KMS-11 (cell line): ENCODE results near the gene ITIH1.
"Not testable (repeated sequence)": the region's sequence is repeated elsewhere in the genome, so short reads cannot be mapped to it uniquely, and the experiment has no call there.

Experiments used
- H2AFZ ChIP-seq: fragments of 200-600 bp; sonication (generic); 2 replicates; pipeline ENCODE4 v1.6.1; 2016; ENCODE audit warnings: antibody characterized with exemption, mixed run types, low read depth
- H3K27ac ChIP-seq: fragments of 200-600 bp; sonication (generic); 2 replicates; pipeline ENCODE4 v1.6.1; 2016; ENCODE audit warnings: mild to moderate bottlenecking, mixed run types
- H3K27me3 ChIP-seq: fragments of 200-600 bp; sonication (generic); 2 replicates; pipeline ENCODE4 v1.6.1; 2017; ENCODE audit warnings: mild to moderate bottlenecking, low read depth, mixed run types, moderate library complexity; ENCODE audit not compliant: insufficient read depth
- H3K36me3 ChIP-seq: fragments of 200-600 bp; sonication (generic); 2 replicates; pipeline ENCODE4 v1.6.1; 2017; ENCODE audit warnings: mild to moderate bottlenecking, mixed run types; ENCODE audit not compliant: insufficient read depth
- H3K4me1 ChIP-seq: fragments of 200-600 bp; sonication (generic); 2 replicates; pipeline ENCODE4 v1.6.1; 2016; ENCODE audit warnings: mild to moderate bottlenecking, low read depth, mixed run types; ENCODE audit not compliant: poor library complexity, severe bottlenecking
- H3K4me2 ChIP-seq: fragments of 200-600 bp; sonication (generic); 2 replicates; pipeline ENCODE4 v1.7.0; 2016; ENCODE audit warnings: mild to moderate bottlenecking, mixed run types
- H3K4me3 ChIP-seq: fragments of 200-600 bp; sonication (generic); IDR thresholded peaks from 2 replicates; pipeline ENCODE4 v1.6.1; 2017; ENCODE audit warnings: low read depth, low read length, mixed read lengths; ENCODE audit not compliant: insufficient read depth
- H3K79me2 ChIP-seq: fragments of 200-600 bp; sonication (generic); 2 replicates; pipeline ENCODE4 v1.6.1; 2016; ENCODE audit warnings: low read depth, mixed run types; ENCODE audit not compliant: insufficient read depth
- H3K9ac ChIP-seq: fragments of 200-600 bp; sonication (generic); 2 replicates; pipeline ENCODE4 v1.6.1; 2016; ENCODE audit warnings: mild to moderate bottlenecking, mixed run types
- H4K20me1 ChIP-seq: fragments of 200-600 bp; sonication (generic); 2 replicates; pipeline ENCODE4 v1.6.1; 2016; ENCODE audit warnings: mild to moderate bottlenecking, mixed run types; ENCODE audit not compliant: insufficient read depth
- TF ChIP-seq, protein P1 (sequence below): fragments of 200-600 bp; sonication (generic); conservative IDR thresholded peaks from 2 replicates; pipeline ENCODE4 v1.6.1; 2017; ENCODE audit warnings: low read depth, mild to moderate bottlenecking, antibody characterized with exemption, low read length, moderate library complexity, mixed read lengths

The ITIH1 gene

DNA sequence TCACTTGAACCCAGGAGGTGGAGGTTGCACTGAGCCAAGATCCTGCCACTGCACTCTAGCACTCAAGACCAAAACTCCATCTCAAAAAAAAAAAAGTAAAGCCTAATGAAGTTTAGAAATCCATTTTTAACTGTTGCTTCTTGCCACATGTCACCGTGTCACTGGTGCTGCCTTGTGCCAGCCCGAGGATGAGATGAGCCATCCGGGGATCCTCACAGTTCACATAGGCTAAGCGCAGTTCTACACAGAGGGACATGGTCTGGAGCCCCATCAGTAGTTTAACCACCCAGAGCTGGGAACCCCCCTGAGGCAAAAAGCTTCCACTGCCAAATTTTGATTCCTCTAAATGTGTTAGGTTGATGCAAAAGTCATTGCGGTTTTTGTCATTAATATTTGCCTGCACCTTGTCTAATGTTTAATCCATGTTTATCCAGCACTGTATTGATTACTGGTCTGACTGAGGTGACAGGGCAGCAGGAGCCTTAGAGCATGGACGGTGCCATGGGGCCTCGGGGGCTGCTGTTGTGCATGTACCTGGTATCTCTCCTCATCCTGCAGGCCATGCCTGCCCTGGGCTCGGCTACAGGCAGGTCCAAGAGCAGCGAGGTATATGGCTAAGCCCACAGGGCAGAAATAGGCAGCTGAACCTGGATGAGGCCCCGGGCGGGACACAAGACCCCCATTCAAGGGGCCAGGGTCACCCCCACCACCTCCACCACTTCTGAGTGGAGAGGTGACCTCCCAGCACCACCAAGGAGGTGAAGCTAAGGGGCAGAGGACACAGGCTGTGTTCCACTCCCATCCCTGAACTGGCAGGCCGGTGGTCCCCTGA is at the start of gene ITIH1:
ITIH1 (plus strand) TSS at position 473 of the 832 bp plus-strand sequence; CDS start at position 490, 17 bp downstream.
- Histone ChIP-seq H3K79me2 (no peaks in the 10 kb centered on the region), H3K4me3 (no peak within 1 kb of the TSS), H3K9ac (no peak within 1 kb of the TSS), H3K27ac (no peak within 1 kb of the TSS), H4K20me1 (no peaks in the 10 kb centered on the region), H3K36me3 (no peaks in the 10 kb centered on the region), H2AFZ (no peak within 1 kb of the TSS), H3K4me2 (no peak within 1 kb of the TSS), H3K27me3 (no peaks in the 10 kb centered on the region), H3K4me1 (no peaks in the 10 kb centered on the region)
- TF ChIP-seq, protein P1, sequence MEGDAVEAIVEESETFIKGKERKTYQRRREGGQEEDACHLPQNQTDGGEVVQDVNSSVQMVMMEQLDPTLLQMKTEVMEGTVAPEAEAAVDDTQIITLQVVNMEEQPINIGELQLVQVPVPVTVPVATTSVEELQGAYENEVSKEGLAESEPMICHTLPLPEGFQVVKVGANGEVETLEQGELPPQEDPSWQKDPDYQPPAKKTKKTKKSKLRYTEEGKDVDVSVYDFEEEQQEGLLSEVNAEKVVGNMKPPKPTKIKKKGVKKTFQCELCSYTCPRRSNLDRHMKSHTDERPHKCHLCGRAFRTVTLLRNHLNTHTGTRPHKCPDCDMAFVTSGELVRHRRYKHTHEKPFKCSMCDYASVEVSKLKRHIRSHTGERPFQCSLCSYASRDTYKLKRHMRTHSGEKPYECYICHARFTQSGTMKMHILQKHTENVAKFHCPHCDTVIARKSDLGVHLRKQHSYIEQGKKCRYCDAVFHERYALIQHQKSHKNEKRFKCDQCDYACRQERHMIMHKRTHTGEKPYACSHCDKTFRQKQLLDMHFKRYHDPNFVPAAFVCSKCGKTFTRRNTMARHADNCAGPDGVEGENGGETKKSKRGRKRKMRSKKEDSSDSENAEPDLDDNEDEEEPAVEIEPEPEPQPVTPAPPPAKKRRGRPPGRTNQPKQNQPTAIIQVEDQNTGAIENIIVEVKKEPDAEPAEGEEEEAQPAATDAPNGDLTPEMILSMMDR, result no peak

GRCh38 chr3:52728753-52729152 is 48.6 kb upstream of the ITIH1 start:
- not testable (repeated sequence) for H3K4me2 ChIP-seq, H3K4me3 ChIP-seq, H4K20me1 ChIP-seq, H3K27me3 ChIP-seq, H3K79me2 ChIP-seq, H3K27ac ChIP-seq, H2AFZ ChIP-seq, H3K36me3 ChIP-seq, H3K9ac ChIP-seq
- peaks cover 15% of the 10 kb centered on the region for H3K4me1 ChIP-seq

DNA sequence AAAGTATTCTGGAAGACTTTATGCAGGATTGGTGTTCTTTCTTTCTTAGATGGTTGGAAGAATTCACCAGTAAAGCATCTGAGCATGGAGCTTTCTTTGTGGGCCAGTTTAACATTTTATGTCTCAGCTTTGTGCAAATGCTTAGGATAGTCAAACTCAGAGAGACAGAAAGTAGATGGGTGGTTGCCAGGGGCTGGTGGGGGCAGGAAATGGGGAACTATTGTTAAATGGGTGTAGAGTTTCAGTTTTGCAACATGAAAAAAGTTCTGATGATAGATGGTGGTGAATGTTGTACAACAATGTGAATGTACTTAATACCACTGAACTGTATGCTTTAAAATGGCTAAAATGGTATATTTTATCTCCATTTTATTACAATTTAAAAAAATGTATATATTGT is 46.7 kb upstream of the ITIH1 start:
- no peak overlapping the region for H3K4me3 ChIP-seq
- peak overlapping the region; percentile 42; the same call in 1 of the 2 replicates for H3K4me2 ChIP-seq
- no peaks in the 10 kb centered on the region for H3K36me3 ChIP-seq
- TF ChIP-seq, protein P1, result no peak
- H3K4me1 ChIP-seq, result peaks cover 15% of the 10 kb centered on the region
- peak overlapping the region; percentile 31; the same call in 1 of the 2 replicates for H3K27ac ChIP-seq
- H4K20me1 ChIP-seq, result no peaks in the 10 kb centered on the region
- H3K27me3 ChIP-seq, result no peaks in the 10 kb centered on the region
- H3K79me2 ChIP-seq, result no peaks in the 10 kb centered on the region
- H2AFZ ChIP-seq, result no peak overlapping the region
- H3K9ac ChIP-seq, result no peak overlapping the region

DNA sequence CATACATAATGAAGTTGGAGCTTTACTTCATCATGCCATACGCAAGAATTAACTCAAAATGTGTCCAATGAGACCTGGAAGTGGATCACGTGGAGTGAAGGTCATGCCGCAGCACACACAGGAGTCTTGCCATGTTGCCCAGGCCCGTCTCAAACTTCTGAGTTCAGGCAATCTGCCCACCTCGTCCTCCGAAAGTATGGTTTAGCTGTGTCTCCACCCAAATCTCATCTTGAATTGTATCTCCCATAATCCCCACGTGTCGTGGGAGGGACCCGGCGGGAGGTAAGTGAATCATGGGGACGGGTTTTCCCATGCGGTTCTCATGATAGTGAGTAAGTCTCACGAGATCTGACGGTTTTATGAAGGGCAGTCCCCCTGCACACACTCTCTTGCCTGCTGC is 45.8 kb upstream of the ITIH1 start:
- Histone ChIP-seq H4K20me1 (no peaks in the 10 kb centered on the region), H3K9ac (no peak overlapping the region), H3K4me1 (peaks cover 15% of the 10 kb centered on the region), H3K36me3 (no peaks in the 10 kb centered on the region), H3K4me2 (no peak overlapping the region), H3K27ac (no peak overlapping the region), H3K4me3 (no peak overlapping the region), H3K27me3 (no peaks in the 10 kb centered on the region), H2AFZ (no peak overlapping the region), H3K79me2 (no peaks in the 10 kb centered on the region)
- TF ChIP-seq, protein P1, result no peak

DNA sequence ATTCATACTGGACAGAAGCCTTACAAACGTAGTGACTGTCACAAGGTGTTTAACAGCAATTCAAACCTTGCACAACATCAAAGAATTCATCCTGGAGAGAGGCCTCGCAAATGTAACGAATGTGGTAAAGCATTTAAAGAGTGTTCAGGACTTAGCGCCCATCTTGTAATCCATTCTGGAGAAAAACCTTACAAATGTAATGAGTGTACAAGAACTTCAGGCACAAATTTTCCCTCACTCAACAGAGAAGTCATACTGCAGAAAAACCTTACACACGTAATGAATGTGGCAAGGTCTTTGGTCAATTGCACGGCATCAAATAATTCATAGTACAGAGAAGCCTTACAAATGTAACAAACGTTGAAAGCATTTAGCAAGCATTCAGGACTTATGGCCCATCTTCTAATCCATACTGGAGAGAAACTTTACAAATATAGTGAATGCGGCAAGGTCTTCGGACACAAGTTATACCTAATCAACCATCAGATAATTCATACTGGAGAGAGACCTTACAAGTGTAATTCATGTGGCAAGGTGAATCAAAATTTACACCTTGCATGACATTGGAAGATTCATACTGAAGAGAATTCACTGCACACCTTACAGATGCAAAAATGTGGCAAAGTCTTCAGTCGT is 44.0 kb upstream of the ITIH1 start:
- Histone ChIP-seq H4K20me1 (no peaks in the 10 kb centered on the region), H3K4me1 (peaks cover 15% of the 10 kb centered on the region), H3K27me3 (no peaks in the 10 kb centered on the region), H3K36me3 (no peaks in the 10 kb centered on the region), H3K79me2 (no peaks in the 10 kb centered on the region), H3K27ac (no peak overlapping the region), H2AFZ (no peak overlapping the region), H3K4me3 (no peak overlapping the region), H3K4me2 (no peak overlapping the region), H3K9ac (no peak overlapping the region)
- TF ChIP-seq, protein P1, result no peak
